NCI-H1436 (cell line): ENCODE data around the gene OR2T3.
"Not testable (repeated sequence)": the region's sequence is repeated elsewhere in the genome, so short reads cannot be mapped to it uniquely, and the experiment has no call there.

Experiments used
- DNase-seq: peaks from one replicate; lab custom pipeline; 2025; lab: John Stamatoyannopoulos, UW

OR2T3 gene, protein sequence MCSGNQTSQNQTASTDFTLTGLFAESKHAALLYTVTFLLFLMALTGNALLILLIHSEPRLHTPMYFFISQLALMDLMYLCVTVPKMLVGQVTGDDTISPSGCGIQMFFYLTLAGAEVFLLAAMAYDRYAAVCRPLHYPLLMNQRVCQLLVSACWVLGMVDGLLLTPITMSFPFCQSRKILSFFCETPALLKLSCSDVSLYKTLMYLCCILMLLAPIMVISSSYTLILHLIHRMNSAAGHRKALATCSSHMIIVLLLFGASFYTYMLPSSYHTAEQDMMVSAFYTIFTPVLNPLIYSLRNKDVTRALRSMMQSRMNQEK

DNA sequence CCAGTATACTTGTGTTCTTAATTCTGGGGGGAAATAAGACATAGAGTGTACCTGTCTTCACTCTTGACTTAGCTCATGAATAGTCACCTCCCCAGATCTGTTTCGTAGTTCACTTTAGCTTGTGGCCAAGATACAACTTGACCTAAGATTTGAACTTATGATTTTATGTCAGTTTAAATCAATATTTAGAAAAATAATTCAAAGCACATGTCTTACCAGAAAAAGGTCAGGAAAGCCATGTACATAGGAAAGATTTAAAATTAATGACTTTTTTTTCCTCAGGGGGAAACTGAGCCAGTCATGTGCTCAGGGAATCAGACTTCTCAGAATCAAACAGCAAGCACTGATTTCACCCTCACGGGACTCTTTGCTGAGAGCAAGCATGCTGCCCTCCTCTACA lies at the start of gene OR2T3:
Gene OR2T3, plus strand, starts transcription at position 301 of the 400 bp plus-strand sequence. Its CDS starts 0 bp downstream, at position 301.
- not testable (repeated sequence) for DNase-seq

DNA sequence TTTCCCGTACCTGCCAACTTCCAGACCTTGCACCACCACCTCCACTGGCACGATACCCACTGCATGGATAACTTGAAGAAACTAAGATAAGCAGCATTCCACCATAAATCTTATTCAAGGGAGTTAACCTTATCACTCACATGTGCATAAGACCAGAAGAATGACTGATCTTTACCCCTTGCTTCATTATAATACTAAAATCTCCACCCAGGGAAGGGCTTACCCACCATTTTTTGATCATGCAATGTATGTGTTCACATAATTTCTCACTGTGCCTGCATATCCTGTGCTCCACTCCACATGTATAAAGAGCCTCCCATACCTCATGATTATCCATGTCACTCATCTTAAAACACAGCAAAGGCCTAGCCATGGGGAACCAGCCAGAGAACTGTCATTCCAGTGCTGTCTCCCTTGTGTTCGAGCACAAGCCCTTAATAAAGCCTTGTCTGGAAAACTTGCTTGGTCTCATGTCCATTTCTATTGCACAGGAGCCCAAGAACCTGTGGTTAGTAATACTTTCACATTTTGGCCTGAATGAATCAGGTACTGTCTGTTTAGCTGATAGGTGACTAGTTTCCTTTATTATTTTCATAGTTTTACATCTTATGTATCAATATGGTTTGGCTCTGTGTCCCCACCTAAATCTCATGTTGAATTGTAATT lies 45.5 kb upstream of the OR2T3 start:
- not testable (repeated sequence) for DNase-seq

DNA sequence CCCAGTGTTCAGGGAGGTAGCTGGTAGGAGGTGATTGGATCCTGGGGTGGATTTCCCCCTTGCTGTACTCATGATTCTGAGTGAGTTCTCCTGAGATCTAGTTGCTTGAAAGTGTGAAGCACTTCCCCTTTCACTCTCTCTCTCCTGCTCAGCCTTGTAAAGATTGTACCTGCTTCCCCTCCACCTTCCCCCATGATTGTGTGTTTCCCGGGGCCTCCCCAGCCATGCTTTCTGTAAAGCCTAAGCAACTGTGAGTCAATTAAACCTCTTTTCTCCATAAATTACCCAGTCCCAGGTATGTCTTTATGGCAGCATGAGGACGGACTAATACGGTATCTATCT lies 45.0 kb upstream of the OR2T3 start:
- not testable (repeated sequence) for DNase-seq

DNA sequence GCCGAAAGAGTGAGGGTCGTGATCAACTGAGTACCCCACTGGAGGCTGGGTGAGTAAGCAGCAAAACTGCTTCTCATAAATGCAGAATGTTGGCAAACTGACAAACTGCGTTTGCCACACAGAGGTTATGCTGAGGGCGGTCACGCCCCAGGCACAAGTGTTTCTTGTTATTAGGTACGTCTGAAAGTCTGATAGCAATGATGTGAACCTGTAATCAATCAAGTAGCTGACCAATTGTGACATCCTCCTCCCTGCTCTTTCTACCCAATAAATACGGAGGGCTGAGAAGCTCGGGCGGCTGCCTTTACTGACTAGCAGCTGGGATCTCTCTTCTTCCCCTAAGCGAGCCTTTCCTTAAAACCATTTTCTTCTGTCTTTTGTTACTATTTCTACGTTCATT lies 41.5 kb upstream of the OR2T3 start:
- DNase-seq: not testable (repeated sequence)

DNA sequence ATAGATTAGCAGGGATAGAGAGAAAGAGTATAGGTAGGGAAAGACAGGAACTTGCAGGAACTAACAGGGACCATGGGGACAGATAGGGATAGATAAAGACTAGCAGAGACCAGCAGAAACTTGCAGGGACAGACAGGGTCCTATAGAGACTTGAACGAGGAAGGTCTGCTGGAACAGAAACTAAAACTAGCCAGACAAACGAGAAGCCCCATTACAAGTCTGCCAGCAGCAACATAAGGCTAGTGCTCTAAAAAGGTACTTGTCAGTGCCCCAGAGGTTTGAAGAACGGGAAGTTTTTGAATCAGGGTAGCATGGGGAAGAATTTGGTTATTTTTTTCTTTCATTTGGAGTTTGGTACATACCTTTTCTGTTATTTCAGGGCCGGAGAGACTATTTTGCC lies 41.0 kb upstream of the OR2T3 start:
- DNase-seq: not testable (repeated sequence)

DNA sequence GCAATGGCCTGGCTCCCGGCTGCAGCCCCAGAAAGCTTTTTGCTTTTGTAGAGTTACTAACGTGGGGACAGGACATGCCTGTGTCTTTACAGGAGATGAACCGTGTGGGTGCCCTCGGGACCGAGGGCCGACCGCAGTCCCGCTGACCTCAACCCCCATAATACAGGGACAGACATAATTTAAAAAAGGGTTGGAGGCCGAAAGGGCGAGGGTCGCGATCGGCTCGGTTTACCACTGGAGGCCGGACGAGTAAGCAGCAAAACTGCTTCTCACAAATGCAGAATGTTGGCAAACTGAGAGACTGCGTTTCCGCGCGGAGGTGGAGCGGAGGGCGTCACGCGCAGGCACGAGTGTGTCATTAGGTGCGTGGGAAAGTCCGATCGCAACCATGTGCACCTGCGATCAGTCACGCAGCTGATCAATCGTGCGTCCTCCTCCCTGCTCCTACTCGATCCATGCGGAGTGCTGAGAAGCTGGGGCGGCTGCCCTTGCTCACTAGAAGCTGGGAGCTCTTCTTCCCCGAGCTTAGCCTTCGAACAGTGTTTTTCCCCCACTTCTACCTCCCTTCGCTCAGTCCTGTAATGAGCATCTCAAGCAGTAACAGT lies 39.2 kb upstream of the OR2T3 start:
- DNase-seq: not testable (repeated sequence)

DNA sequence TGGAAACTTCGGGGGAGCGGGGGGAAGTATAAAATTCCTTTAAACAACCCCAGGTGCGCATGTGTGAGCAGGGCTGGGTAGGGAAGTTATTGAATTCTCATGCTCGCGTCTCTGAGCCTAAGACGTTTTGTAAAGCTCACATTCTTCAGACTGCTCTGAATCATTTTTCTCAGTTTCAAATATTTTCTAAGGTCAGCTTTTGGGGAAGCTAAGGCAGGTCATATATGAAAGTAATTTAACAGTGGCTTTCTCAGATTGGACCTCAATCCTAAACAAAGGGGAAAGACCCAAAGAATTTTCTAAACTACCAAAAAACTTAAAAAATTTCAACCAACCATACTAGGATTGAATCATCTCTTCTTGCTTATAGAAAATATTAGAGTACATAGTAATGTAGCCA lies 38.2 kb upstream of the OR2T3 start:
- DNase-seq: not testable (repeated sequence)

DNA sequence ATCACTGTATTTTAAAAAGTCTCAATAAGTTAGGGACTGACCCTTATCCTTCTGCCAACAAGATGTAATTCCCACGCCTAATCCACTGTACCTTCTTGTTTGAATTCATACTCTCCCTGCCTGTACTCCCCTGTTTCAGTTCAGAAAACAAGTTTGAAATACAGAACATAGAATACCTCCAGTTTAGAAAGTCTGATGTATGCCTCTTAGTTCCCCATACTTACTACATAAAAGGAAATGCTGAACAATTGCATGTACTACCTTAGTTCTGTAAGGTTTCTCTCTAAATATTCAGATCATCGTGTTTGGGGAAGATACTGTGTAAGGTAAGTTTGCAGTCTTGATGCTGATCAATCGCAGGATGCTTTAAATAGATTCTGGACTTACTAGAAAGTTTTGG lies 36.8 kb upstream of the OR2T3 start:
- DNase-seq: not testable (repeated sequence)

DNA sequence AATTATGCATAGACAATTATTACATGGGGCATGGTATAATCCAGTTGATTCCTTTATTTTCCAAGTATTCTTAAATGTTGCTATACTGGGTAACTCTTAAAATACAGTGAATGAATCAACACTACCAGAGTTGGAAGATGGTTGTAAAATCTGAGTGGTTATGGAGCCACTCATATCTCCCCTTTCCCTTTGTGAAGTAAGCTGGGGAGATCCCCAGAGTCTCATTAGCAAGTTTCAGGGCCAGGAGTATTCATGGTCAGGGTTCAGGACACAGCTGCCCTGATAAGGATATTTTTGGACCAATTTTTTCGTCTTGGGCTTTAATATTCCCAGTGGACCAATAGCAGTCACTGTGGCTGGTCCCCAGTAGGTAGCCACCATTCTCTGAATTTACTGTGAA lies 34.5 kb upstream of the OR2T3 start:
- not testable (repeated sequence) for DNase-seq

DNA sequence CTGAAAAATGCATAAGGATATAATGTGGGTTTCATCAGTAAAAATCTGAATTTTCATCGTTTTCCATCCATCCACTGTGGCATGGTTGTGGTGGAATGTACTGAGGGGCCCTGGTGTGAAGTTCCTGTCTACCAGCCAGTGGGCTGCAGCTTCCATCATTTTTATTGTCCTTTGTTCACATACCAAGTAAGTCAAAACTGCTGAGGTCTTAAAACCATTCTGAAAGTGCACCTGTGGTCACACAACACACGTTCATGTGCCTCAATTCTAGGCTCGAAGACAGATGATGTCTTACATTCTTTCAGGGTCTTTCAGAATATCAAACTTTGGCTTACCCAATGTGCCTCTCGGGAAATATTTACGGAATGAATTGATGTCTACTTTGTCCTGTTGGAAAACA lies 33.9 kb upstream of the OR2T3 start:
- not testable (repeated sequence) for DNase-seq

DNA sequence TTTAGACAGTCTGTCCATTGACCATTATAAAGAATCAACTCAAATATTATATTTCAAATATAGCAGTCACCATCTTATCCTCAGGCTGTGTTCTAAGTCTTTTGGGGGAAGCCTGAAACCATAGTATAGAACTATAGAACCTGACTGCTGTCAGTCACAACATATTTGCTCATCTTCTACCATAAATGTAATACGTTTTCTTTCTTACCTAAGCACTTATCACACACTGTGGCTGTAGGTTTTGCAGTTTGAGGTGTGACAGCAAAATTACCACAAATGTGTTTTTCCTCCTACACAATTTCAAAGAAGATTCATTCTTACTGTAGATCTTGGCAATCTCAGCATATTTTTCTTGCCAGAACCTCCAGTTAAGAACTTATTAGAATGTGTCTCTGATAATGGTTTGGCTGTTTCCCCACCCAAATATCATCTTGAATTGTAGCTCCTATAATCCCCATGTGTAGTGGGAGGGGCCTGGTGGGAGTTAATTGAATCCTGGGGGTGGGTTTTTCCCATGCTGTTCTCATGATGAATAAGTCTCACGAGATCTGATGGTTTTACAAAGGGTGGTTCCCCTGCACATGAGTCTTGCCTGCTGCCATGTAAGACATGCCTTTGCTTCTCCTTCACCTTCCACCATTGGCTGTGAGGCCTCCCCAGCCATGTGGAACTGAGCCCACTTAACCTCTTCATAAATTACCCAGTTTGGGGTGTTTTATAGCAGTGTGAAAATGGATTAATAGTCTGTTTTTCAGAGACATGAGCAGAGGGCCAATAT lies 30.5 kb upstream of the OR2T3 start:
- not testable (repeated sequence) for DNase-seq

DNA sequence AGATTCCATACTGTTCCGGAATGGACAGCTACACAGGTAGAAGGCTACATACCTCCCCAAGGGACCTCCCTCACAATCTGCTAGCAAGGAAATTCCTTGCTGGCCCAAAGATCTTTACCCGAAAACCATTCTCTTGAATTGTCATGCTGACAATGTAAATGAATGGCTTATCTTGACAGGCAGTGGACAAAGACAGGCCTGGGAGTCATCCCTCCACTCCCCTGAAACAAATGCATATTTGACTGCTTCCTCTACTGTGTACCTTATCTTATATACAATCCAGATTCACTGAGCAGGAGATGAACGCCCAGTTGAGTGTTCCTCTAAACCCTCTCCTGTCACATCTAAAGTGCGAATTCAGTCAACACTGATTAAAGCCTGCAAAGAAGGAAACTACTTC lies 28.5 kb upstream of the OR2T3 start:
- not testable (repeated sequence) for DNase-seq

DNA sequence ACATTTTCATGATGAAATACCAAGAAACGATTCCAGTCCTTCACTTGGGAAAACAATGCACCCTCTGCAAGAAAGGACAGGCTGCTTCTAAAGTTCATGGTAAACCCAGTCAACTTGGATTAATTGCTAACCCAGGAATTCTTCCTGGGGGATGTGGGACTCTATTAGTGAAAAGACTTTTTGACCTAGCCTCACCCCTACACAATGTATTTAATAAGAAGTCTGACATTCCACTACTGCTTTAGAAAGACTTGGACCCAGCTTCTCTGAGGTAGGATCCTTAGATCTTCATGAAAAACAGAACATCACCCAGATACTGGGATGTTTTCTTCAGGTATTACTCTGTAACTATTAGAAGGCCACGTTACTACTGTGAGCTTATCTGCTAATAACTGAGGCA lies 27.8 kb upstream of the OR2T3 start, which contains the start of gene OR2T2:
Gene OR2T2, plus strand, starts transcription at position 239 of the 400 bp plus-strand sequence. CDS start 7,161 bp downstream, outside the sequence.
- DNase-seq: not testable (repeated sequence)

DNA sequence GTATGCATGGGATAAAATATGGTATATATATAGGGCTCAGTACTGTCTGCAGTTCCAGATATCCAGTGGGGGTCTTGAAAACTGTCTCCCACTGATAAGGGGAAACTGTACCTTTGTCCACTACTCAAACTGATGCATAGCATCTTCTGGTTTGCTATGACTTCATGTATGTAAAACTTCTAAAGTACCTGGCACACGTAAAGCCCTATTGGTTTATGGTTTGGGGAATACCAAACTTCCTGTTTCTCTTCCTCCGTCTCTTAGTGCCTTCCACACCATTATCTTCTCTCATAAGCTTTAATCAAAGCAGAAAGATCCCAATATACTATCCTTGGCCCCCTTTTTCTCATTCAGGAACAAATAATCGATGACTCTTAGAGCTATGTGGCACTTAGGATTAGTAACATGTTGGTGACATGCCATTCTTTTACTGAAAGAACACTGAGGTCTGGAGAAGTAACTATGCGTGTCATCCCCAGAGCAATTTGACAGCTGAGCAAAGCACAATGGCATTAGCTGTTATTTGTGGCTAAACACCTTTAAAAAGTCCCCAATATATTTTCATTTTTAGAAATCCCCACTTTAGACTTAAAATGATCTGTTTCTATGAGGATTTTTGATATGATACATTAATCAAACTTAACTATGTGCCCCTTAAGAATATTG lies 24.6 kb upstream of the OR2T3 start:
- not testable (repeated sequence) for DNase-seq

DNA sequence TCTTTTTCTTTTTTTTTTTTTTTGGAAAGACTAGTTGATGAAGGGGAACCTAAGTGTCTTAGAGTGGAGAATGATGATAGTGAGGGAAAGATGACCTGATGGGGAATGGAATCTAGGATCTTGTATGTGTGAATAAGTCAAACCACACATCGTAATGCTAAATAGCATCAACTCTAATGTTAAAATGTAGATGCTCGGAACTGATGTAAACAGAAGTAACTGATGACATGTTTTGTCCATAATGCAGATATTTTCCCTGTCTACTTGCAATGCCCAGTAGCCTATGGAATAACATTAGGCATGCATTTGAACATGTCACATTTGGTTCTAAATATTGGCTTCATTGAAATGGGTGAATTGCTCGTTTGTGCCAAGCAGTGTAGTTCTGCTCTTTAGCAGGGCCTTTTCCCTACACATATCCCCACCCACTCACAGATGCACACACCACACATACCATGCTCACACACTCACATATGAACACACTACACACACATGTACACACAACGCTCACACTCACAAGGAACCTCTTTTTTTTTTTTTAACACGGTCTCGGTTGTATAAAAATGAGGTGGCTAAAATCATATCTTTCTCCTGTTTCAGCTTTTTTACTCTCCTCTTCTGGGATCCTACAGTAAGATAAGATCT lies 23.2 kb upstream of the OR2T3 start:
- DNase-seq: not testable (repeated sequence)

DNA sequence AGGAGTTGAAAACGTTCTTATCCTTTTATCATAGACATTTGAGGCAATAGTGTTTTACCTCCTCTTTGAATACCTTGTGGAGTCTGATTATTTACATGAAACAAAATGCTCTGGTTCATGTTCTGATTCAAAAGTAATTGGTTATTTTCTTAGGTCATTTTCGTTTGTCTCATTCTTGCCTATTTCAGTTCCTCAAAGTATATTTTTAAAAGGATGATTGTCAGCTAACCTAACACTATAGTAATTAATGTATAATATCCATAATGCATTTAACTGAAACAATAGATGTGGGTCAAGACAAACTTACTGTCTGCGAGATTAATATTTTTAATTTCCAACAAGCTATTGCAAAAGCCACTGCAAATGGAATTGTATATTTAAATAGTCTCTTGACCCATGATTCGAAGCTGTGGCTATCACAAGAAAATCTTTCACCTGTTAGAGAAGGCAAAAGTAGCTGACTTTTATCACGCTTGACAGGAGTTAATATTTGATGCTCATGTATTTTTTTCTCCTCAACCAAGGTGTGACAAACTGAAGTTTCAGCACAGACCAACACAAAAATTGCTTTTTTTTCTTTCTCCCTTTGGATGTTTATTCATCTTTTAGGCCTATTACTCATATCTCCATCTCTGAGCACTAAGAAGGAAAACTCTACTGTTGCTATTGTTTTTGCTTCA lies 22.5 kb upstream of the OR2T3 start:
- DNase-seq: not testable (repeated sequence)

DNA sequence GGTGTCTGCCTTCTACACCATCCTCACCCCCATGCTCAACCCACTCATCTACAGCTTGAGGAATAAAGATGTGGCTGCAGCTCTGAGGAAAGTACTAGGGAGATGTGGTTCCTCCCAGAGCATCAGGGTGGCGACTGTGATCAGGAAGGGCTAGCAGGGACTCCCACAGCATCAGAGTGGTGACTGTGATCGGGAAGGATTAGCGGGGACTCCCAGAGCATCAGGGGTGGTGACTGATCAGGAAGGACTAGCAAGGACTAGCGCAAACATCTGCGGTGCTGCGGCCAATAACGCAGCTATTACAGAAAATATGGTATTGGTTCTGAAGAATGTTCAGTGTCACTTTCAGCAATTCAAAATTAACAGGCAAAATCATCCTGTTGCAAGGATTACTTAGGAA lies 19.5 kb upstream of the OR2T3 start:
- not testable (repeated sequence) for DNase-seq

DNA sequence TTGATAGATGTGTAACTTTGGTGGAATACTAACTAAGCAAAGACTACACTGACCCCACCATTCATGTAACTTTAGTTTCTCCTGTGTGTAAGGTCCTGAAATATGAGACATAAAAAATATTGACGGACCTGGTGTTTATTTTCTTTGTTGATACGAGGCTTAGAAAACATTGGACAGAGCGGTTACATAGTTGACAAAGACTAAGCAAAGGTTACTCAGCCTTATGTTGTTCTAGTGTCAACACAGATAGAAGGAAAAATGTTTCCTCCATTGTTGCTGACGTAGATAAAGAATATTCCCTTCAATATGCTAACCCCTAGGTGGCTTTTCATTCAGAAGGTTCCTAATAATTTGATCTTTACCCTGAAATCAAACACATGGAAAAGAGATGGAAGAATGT lies 18.1 kb upstream of the OR2T3 start:
- not testable (repeated sequence) for DNase-seq

DNA sequence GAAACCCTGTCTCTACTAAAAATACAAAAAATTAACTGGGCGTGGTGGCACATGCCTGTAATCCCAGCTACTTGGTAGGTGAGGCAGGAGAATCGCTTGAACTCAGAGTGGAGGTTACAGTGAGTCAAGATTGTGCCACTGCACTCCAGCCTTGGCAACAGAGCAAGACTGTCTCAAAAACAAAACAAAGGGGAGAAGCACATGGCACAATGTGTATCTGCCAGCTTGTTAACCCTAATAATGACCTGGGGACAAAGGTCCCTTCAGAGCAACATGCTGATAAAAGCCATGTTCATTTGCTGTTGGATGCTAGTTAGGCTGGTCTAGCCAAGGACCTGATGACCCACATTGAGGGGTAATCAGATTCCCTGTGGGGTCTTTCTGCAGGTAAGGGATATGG lies 16.5 kb upstream of the OR2T3 start:
- not testable (repeated sequence) for DNase-seq

DNA sequence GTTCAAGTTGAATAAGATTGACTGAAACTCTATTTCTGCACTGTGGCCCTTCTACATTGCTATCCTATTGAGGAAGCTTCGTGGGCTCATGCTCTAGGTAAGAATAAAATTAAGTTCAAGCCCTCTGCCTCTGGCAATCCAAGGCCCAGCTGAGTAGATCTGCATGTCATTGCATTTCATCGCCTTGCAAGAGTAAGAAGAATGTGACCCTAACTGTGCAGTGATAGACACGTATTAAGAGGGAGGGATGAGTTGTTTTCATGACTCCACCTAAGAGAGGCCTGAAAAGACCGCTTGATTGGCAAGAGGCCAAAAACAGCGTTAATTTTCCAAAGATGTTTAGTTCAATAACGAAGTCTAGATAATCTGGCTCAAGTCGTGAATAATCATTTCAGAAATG lies 14.0 kb upstream of the OR2T3 start:
- DNase-seq: not testable (repeated sequence)

DNA sequence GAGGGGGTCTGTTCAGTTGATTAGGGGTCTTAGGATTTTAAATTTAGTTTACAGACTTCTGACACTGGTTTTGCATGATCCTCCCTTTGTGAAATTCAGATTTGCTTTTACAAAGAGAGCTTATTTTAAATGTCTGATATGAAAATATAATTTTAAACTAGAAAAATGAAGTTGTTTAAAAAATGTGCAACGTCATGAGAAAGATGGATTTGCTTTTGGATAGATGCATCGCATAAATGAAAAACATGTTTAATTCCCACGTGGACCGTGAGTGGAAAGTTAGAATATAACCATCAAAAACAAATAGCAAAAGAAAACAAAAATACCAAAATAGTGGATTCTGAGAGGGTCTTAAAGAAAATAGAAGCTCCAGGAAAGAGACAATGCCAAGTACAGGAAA lies 2.0 kb upstream of the OR2T3 start:
- no peak for DNase-seq
